NOMO-1 treated with dmso at 0.1 percent for 144 hours (cell line): ENCODE data around the gene MACROD1.

Source experiments
- DNase-seq: peaks from one replicate; lab custom pipeline; 2025; ENCODE audit not compliant: unreplicated experiment; lab: John Stamatoyannopoulos, UW

Gene MACROD1

DNA sequence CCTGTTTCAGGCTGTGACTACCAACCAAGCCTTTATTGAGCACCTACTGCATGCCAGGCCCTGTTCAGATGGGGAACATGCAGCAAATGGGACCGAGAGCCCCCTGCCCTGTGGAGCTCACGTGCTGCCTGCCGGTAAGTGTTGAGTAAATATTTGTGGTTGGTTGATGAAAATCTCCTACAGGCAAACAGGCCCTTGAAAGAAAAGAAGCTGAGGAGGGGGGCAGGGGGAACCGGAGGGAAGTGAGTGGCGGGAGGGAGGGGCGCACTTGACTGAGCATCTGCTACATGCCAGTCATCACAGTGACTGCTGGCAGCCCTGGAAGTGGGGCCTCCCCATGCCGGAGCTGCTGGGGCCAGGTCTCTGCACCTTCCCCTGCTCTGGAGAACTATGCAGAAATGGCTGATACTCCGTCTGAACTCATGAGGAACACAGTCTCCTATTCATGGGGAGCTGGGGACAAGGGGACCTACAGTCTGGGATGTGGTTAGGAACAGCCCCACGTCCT, 34.2 kb downstream of the MACROD1 start:
- no peak for DNase-seq

DNA sequence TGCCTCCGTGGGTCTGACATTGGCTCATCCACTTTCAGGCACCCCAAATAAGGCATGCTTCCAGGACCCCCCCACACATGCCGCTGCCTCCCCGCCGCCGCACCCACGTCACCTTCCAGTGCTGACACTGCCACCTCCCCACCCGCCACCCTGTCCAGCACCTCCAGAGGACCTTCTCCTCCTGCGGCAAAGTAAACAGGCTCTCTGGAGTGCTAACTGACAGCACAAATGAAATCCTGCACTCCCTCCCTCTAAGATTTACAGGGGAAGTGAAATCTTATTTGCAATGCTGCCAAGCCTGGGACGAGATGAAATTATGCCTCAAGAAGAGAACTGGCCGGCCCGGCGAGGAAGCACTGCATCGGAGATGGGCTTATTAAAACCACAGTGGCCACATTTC, 35.3 kb downstream of the MACROD1 start:
- no peak for DNase-seq

DNA sequence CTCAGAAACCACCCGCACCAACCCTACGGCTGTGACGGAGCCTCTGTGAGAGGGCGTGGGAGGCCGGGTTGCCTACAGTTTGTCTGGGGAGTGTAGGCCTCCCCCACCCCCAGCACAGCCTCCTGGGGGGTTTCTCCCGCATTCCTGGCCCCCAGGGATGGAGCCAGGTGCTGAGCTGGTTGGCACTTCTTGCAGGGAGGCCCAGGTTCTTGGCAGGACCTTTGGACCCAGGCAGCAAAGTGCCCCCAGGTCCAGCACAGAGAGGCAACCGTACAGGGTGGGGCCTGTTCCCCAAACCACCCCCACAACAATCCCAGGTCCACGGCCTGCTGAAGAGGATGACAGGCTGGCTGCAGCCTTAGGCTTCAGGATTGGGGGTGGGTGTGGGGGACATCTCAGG, 36.5 kb downstream of the MACROD1 start:
- no peak for DNase-seq

DNA sequence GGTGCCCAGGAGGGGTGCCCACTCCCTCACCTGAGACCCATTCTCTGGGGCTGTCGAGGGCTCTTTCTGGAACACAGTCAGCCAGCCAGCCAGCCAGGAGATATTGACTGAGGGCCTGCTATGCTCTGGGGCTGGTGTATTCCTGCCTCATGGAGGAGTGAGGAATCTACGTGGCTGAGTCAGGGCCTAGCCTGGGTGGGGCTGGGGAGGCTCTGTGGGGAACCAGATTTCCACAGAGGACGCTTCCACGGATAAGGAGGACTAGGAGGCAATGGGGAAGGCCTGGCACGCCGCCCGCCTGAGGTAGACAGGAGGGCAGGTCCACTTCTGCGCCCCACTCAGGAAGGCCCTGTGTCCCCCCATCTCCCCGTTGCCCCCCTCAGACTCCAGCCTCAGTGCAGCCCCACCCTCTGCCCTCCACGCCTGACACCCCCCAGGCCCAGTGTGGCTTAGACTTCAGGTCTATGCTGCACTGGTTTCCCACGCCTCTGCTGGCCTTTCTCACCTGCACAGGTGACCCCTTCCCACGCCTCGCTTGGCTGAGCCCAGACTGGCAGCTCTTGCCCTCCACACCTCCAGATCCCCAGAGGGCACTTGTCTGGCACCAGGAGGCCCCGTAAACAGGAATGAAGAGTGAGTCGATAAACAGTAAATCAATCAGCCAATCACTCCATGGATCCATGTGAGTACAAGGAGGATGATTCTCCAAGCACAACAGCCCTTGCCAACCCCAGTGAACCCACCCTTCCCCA, 37.5 kb downstream of the MACROD1 start:
- DNase-seq = no peak

DNA sequence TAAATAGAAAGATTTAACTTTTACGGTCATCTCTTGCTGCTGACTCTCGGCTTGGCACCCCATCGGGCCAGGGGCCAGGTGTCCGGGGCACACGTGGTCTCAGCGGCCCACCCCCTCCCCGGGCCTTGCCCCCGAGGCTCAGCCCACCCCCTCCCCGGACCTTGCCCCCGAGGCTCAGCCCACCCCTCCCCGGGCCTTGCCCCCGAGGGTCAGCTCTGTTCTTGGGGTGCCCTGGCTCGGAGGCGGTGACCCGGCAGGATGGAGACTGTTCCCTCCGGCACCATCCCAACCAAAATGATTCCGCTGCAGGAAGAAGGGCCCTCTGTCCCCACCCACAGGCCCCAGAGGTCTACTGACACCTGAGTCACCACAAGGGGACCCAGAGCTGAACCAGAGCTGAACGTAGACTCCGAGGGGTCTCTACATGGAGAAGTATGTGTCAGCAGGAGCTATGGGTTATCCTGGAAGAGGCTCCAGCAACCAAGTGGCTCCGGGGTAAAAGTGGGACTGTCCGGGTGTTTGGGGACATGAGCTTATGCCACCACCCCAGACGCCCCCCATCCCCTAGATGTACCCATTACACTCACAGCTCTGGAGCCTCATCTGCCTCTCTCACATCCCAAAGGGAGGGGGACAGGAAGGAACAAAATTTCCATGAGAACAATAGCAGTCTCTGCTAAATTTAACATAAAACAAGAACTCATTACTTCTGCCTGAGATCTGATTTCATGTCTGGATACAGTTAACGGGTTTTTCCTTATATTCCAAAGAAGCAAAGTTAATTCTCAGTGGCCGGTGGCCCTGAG, 38.4 kb downstream of the MACROD1 start:
- DNase-seq = no peak

DNA sequence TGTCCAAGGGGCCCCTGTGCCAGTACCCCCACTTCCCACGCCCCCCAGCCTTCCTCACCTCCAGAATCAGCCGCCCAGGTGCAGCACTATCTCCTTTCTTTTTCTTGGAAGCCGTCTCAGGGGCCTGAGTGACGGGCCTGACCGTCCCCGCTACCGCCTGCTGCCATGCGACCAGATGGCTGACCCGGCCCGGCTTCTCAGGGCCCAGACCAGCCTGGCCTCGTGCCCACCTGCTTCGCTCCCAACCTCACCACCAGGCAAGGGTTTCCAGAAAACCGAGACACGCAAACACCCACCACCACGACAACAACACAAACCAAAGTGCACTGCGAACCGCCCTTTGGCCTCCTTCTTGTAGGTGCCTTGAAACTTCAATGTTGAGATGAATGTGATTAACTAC, 39.1 kb downstream of the MACROD1 start:
- no peak for DNase-seq

DNA sequence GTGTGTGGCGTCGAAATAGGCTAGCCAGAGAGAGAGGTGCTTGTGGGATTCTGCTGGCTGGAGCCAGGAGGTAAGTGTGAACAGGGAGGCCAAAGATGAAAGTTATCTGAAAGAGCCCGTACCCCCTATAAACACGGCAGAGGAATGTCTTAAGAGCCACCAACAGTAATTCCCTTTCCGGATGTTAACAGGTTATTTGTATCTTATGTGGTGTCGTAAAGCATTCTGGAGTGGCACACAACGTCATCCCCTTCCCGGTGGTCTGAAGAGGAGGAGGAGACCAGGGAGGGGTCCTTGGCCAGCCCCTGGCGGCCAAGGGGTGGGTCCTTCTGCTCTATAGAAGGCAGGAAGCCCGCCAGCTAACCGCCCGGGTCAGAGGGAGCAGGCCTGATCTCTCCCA, 39.5 kb downstream of the MACROD1 start:
- no peak for DNase-seq

DNA sequence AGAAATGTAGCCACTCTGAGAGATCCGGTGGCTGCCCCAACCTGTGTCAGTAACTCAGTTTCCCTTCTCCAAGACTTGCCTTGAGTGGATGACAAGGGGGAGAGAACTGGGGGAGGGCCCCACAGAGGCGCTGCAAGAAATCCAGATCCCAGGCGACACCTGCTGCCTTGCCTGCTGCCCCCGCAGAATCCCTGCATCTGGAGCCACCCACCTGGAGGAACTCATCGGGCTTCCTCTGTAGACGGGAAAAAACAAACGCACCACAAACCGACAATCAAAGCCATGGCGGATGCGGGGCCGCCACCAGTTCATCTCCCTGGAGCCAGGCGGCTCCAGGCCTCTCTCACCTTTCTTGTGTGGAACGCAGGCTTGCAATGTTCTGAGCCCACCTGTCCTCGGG, 40.2 kb downstream of the MACROD1 start:
- DNase-seq = no peak

DNA sequence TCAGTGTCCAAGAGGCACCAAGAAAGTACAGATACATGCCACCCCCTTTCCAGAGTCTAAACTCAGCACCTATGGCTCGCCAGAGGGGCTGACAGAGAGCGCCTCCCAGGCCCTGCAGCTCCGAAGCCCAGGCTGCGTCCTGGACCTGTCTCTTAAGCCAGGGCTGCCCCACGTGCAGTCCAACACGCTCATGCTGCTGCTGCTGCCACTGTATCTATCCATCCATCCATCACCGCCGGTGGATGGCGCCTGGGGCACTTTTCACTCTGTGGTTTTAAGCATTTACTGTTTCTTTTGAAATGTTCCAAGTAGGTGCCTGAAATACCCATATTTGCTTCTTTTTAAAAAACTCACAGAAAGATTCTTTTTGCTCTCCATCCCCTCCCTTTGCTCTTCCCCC, 41.8 kb downstream of the MACROD1 start:
- no peak for DNase-seq

DNA sequence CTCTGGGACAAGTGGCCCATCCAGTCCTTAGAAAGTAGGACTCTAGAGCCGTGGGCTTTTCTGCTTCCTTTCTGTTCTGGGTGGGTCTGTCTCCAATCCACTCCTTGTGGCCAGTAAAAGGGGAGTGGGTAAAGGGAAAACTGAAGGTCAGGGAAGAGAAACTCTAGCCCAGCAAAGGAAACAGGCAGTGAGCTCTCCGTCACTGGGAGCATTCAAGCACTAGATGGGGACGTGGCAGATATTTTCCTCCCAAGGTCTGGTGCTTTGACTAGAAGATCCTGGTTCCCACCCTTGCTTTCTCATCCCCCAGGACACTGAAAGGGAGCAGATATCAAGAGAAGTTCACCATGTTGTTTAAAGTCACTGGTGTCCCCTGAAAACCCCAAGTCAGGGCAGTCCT, 42.2 kb downstream of the MACROD1 start:
- DNase-seq = no peak

DNA sequence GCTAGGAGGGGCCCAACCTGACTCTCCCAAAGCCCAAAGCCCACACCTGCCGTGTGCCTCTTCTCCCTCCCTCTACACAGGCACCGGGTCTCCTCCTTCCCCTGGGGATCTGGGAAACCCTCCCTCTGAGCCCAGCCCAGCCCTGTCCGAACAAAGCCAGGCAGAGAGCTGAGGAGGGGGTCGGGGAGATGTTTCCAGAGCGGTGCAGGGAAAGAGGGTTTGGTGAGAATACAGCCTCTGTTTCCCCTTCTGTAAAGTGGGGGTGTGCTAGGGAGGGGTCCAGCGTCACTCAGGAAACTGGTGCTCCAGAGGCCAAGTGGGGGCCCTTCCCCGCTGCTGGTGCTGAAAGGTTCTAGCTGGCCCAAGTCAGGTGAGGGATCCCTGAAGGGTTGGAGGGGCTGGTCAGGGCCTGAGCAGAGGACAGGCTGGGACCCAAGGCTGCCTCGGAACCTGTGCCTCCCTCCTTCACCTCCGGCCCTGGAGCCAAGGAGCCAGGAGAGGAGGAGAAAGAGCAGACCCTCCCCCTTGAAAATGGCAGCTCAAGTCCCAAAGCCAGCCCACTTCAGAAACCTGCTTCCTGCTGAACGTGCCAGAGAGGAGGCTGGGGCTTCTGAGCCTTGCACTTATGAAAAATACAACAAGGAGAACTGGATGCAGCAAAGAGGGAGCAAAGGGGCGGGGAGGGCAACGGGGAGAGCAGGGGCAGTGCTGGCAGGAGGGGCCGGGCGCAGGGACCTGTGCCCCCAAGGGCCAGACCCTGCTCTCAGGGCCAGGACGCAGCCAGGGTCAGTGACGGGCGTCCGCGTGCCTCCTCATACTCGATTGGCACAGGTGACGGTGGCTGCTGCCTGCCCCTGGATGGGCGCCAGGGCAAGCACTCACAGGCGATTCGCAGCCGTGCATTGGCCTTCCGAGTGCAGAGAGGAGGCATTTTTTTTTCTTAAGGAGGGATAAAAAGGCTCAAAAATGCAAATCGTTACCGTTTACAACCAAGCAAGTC, 43.2 kb downstream of the MACROD1 start:
- no peak for DNase-seq

DNA sequence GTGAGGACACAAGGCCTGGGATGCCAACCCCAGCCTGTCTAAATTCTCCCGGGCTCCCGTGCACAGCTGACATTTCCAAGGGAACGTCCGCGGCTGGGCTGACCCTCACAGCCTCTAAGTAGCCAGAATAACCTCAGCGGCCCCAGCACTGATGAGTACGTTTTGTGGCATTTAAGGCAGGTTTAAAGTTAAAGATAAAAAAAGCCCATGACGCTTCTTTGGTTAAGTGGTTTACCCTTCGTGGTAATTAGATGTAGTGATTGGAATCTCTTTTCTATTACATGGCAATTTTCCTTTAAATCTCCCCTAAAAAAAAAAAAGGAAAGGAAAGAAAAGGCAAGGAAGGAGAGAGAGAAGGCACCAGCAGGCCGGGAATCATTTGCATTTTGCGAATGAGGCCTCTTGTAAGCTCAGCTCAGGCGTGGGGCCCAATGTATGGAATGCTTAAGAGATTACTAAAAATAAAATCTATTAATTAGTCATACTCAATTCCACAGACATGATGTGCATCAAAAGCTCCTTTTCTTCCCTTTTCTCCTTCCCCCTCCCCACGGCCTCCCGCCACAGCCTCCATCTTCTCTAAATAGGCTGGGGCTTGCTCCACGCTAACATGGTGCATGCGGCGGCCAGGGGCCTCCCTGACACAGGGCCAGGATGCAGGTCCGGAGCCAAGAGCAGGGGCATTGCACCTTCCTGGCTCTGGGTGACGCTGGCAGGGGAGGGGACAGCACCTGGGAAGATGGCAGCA, 44.1 kb downstream of the MACROD1 start:
- DNase-seq = no peak

DNA sequence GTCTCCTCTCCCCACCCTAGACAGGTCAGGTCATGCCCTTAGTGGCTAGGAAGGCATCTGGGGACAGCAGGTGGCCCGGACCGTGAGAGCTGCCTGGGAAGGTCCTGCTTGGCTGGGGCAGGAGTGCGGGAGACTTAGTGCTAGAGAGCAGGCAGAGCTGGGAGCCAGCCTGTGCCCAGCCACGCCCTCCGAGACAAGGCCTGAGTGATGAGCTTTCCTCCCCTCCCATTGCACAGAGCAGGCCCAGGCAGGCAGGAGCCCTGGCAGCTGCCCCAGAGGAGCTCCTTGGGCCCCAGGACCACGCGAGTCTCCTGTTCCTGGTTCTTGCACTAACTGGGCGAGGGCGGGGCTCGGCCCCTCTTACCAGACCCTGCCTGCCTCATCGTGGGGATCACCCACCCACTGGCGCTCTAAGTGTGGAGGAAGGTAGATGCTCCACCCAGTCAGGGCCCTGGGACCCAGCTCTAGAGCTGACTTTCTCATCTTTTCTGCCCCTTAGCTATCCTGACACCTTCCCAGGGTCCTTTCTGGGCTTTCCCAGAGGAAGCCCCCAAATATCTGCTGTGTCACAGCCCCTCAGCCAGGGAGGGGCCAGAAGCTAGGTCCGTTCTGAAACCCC, 44.9 kb downstream of the MACROD1 start:
- DNase-seq = no peak

DNA sequence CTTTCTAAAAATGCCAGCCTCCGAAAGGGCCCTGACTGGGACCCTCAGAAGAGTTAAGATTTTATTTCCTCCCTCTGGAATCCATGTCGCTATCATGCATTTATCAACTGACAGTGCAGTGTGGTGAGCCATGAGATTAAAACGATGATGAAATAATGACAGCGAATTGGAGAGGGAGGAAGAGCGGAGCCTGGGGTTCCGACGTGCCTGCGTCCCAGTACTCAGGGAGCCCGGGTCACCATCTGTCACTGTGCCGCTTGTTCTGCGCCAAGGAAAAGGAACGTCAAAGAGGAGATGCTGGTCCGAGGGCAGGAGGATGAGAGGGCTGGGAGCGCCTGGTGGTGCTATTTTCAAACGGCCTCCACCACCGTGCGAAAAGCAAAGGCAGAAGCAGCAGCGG, 46.2 kb downstream of the MACROD1 start:
- no peak for DNase-seq

DNA sequence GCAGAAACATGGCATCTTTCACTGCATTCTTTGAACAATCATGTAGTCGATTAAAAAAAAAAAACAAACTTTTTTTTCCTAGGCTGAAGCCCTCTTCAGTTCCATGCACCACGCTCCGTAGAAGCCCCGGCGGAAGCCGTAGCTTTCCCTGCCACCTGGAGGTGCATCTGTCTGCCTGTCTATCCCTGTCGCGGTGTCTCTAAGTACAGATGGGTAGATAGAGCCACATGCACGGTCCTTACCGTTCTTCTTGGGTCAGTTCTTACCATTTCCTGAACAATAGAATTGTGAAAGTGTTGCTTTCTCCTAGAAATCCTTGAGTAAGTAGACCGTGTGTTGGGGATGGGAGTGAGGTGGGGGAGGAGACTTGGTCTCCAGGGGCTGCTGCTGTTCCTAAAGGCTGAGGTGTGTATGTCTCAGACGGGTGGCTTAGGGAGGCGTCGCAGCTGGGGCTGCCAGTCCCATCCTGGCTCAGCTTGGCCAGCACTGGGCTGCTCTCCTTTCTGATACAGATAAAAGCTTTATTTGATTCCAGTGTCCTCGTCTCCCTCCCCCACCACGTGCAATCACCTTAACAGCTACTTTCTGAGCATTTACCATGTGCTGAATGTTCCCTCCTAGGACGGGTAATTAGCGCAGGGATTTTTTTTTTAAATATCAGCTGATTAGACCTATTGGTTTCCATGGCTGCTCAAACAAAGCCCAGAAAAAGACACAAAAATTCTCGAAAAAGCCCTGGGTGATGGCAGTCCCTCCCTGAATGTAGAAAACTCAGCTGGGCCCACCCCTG, 46.8 kb downstream of the MACROD1 start:
- DNase-seq = no peak

DNA sequence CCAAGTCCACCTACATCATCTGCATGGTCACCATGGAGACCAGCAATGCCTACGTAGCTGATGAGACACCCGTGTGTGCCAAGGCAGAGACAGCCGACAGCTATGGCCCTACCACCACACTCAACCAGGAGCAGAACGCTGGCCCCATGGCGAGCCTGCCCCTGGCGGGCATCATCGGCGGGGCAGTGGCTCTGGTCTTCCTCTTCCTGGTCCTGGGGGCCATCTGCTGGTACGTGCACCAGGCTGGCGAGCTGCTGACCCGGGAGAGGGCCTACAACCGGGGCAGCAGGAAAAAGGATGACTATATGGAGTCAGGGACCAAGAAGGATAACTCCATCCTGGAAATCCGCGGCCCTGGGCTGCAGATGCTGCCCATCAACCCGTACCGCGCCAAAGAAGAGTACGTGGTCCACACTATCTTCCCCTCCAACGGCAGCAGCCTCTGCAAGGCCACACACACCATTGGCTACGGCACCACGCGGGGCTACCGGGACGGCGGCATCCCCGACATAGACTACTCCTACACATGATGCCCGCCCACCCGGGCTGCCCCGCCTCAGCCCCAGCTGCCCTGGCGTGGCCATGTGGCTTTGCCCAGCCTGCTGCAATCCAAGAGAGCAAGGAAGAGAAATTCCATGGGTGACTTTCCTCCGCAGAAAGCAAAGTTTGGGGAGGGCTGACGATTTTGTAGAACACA, 48.0 kb downstream of the MACROD1 start:
- DNase-seq = no peak

DNA sequence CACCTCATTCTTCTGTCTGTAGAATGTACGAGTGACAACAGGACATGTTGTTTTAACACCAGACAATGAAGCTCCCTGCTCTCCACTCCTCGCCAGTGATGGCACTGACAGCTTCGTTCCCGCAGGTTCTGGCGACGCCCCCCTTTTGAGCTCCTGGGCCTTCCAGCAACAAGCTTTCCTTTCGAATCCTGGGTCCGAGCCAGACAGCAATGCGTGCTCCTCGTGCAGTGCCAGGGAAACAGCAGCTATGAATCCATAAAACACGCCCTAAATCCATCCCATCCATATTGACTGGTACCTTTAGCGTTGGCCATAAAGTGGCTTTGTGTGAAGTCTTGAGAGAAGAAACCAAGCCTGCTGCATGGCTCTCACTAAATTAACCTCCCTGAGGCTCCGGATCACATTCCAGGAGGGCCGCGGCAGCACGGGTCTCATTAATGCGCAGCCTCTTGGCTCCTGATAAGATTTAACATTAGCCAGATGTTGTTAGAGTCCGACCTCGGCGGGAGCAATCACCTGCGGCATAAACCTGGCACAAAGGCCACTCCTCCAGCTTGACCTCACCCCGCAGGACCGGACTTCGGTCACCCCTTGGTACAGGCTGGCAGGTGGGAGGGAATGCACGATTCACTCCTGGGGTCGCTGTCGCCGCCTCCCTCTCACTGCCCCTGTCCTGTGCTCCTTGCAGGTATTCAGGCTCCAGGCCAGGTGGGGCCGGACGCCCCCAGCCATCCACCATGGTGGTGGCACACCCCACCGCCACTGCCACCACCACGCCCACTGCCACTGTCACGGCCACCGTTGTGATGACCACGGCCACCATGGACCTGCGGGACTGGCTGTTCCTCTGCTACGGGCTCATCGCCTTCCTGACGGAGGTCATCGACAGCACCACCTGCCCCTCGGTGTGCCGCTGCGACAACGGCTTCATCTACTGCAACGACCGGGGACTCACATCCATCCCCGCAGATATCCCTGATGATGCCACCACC, 50.1 kb downstream of the MACROD1 start:
- no peak for DNase-seq
